Ovary (tissue), 3 donors: Measurements from ENCODE around the gene PQBP1.

ENCODE experiments used
- POLR2A ChIP-seq: fragments of 450-650 bp; IDR thresholded peaks from one replicate; pipeline ENCODE4 v1.6.1; 2017; ENCODE audit warnings: antibody characterized with exemption, mild to moderate bottlenecking, moderate library complexity
- TF ChIP-seq, protein P1 (sequence below), 3 donors: fragments of 450-650 bp in 2 of 3; fragments of 200-600 bp in 1 of 3; IDR thresholded peaks; one replicate each; pipeline versions ENCODE4 v1.5.1 to v1.8.0; 2016 to 2022; ENCODE audit warnings: antibody characterized with exemption in 3 of 3, mild to moderate bottlenecking in 1 of 3
- donor health status: DM: no; HTN: no; CAD: no.

DNA sequence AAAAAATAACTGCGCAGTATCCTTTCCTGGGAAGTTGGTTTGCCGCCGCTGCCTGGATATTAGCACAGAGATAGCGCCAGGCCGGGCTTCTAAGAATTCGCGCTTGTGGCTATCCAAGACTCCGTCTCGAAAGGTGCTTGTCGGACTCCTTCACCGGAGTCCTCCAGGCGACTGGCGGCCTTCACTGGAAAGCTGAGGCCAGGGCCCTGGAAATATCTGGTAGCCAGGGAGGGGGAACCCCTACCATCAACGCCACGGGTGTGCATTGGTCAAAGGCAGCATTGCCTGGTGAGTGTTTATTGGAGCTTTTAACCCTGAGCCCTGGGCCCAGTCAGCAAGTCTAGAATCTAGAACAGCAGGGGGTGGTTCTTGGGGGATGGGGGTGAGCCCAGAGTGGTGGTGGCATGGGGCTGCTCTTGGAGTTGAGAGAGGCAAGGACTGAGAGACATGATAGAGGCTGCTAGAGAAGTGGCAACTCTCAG lies 21.7 kb downstream of the PQBP1 start:
- TF ChIP-seq, protein P1, sequence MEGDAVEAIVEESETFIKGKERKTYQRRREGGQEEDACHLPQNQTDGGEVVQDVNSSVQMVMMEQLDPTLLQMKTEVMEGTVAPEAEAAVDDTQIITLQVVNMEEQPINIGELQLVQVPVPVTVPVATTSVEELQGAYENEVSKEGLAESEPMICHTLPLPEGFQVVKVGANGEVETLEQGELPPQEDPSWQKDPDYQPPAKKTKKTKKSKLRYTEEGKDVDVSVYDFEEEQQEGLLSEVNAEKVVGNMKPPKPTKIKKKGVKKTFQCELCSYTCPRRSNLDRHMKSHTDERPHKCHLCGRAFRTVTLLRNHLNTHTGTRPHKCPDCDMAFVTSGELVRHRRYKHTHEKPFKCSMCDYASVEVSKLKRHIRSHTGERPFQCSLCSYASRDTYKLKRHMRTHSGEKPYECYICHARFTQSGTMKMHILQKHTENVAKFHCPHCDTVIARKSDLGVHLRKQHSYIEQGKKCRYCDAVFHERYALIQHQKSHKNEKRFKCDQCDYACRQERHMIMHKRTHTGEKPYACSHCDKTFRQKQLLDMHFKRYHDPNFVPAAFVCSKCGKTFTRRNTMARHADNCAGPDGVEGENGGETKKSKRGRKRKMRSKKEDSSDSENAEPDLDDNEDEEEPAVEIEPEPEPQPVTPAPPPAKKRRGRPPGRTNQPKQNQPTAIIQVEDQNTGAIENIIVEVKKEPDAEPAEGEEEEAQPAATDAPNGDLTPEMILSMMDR (IDR thresholded peaks at IDR 0.05), result no peak
- TF ChIP-seq POLR2A, result no peak
